ENCODE results near the gene PRKCZ. TPM values are rescaled to one million over a fixed set of nuclear protein-coding genes. Genes with fewer than 3 reads are reported as not detected.
A peak's percentile ranks its signal among the peaks of the same experiment; 100 is the strongest.

PRKCZ gene
- total RNA-seq, 1 donor from 2014 or later: 120 TPM

DNA sequence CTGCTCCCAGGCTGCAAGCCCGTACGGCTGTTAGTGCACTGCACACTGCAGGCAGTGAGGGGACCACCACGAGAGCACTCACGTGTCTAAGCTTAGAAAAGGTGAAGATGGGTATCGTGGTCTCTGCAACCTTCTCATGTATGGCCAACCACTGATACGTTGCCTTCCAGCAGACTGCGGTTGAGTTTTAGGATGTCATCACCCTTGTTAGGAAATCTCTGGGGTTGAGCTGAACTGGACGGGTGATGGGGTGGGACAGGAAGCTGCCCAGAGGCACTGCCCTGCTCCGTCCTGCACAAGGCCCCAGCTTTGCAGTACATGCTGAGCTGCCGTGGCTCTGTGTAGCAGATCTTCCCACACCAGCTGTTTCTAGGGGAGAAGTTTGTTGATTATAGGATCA, 101.0 kb downstream of the PRKCZ start:
- Mint-ChIP-seq H3K27me3 (ENCODE audit: unreplicated experiment) (peaks cover 7% of the 10 kb centered on the region), H3K27ac (ENCODE audit: unreplicated experiment) (no peak overlapping the region), H3K36me3 (ENCODE audit: unreplicated experiment) (peaks cover 10% of the 10 kb centered on the region), H3K4me3 (ENCODE audit: unreplicated experiment) (no peak overlapping the region), H3K9me3 (ENCODE audit: unreplicated experiment) (peaks cover 12% of the 10 kb centered on the region), H3K4me1 (ENCODE audit: low read depth, unreplicated experiment) (peaks cover 8% of the 10 kb centered on the region)
- TF ChIP-seq, protein P1, sequence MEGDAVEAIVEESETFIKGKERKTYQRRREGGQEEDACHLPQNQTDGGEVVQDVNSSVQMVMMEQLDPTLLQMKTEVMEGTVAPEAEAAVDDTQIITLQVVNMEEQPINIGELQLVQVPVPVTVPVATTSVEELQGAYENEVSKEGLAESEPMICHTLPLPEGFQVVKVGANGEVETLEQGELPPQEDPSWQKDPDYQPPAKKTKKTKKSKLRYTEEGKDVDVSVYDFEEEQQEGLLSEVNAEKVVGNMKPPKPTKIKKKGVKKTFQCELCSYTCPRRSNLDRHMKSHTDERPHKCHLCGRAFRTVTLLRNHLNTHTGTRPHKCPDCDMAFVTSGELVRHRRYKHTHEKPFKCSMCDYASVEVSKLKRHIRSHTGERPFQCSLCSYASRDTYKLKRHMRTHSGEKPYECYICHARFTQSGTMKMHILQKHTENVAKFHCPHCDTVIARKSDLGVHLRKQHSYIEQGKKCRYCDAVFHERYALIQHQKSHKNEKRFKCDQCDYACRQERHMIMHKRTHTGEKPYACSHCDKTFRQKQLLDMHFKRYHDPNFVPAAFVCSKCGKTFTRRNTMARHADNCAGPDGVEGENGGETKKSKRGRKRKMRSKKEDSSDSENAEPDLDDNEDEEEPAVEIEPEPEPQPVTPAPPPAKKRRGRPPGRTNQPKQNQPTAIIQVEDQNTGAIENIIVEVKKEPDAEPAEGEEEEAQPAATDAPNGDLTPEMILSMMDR (IDR thresholded peaks at IDR 0.05; ENCODE audit: partially characterized antibody, unreplicated experiment): no peak
- no peak for DNase-seq

DNA sequence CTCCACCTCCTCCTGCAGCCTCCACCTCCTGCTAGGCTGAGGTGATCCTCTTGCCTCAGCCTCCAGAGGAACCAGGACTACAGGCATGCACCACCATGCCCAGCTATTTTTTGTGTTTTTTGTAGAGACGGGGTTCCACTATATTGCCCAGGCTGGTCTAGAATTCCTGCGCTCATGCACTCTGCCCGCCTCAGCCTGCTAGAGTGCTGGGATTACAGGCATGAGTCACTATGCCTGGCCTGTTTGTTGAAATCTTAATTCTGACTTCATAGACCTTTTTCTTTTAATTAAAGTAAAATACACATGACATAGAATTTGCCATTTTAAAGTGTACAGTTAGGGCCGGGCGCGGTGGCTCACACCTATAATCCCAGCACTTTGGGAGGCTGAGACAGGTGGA, 101.7 kb downstream of the PRKCZ start:
- Mint-ChIP-seq H3K27me3 (ENCODE audit: unreplicated experiment) (peaks cover 7% of the 10 kb centered on the region), H3K36me3 (ENCODE audit: unreplicated experiment) (peaks cover 10% of the 10 kb centered on the region), H3K4me3 (ENCODE audit: unreplicated experiment) (no peak overlapping the region), H3K27ac (ENCODE audit: unreplicated experiment) (no peak overlapping the region), H3K9me3 (ENCODE audit: unreplicated experiment) (peaks cover 15% of the 10 kb centered on the region), H3K4me1 (ENCODE audit: low read depth, unreplicated experiment) (peaks cover 13% of the 10 kb centered on the region)
- no peak for DNase-seq
- TF ChIP-seq, protein P1 (IDR thresholded peaks at IDR 0.05; ENCODE audit: partially characterized antibody, unreplicated experiment): no peak

DNA sequence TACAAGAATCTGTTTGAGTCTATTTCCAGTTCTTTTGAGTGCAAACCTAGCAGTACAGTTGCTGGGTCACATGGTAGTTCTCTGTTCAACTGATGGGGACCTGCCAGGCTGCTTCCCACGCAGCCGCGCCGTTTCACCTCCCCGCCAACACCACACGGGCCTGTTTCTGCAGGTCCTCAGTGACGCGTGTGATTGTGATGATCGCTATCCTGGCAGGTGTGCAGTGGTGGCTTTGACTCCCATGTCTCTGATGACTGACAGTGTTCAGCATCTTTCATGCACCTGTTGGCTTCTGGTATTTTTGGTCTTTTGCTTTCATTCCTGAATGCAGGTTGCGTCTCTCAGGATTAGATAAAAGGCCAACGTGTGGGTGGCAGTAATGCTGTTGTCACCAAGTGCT, 102.7 kb downstream of the PRKCZ start:
- H3K4me1 Mint-ChIP-seq (ENCODE audit: low read depth, unreplicated experiment): peaks cover 15% of the 10 kb centered on the region
- H3K9me3 Mint-ChIP-seq (ENCODE audit: unreplicated experiment): peaks cover 15% of the 10 kb centered on the region
- DNase-seq: no peak
- no peak overlapping the region for H3K27ac Mint-ChIP-seq (ENCODE audit: unreplicated experiment)
- H3K4me3 Mint-ChIP-seq (ENCODE audit: unreplicated experiment): no peak overlapping the region
- TF ChIP-seq, protein P1 (IDR thresholded peaks at IDR 0.05; ENCODE audit: partially characterized antibody, unreplicated experiment): no peak
- H3K36me3 Mint-ChIP-seq (ENCODE audit: unreplicated experiment): peaks cover 10% of the 10 kb centered on the region
- H3K27me3 Mint-ChIP-seq (ENCODE audit: unreplicated experiment): peaks cover 9% of the 10 kb centered on the region

GRCh38 chr1:2154022-2154421, 103.8 kb downstream of the PRKCZ start:
- DNase-seq: no peak
- peaks cover 10% of the 10 kb centered on the region for H3K36me3 Mint-ChIP-seq (ENCODE audit: unreplicated experiment)
- H3K4me3 Mint-ChIP-seq (ENCODE audit: unreplicated experiment): no peak overlapping the region
- H3K27me3 Mint-ChIP-seq (ENCODE audit: unreplicated experiment): peaks cover 9% of the 10 kb centered on the region
- peaks cover 20% of the 10 kb centered on the region for H3K9me3 Mint-ChIP-seq (ENCODE audit: unreplicated experiment)
- H3K4me1 Mint-ChIP-seq (ENCODE audit: low read depth, unreplicated experiment): peaks cover 15% of the 10 kb centered on the region
- no peak overlapping the region for H3K27ac Mint-ChIP-seq (ENCODE audit: unreplicated experiment)
- TF ChIP-seq, protein P1 (IDR thresholded peaks at IDR 0.05; ENCODE audit: partially characterized antibody, unreplicated experiment): no peak

GRCh38 chr1:2155147-2155598, 105.0 kb downstream of the PRKCZ start:
- Mint-ChIP-seq H3K4me3 (ENCODE audit: unreplicated experiment) (peak overlapping the region; percentile 5), H3K9me3 (ENCODE audit: unreplicated experiment) (peaks cover 20% of the 10 kb centered on the region), H3K27me3 (ENCODE audit: unreplicated experiment) (peaks cover 9% of the 10 kb centered on the region), H3K4me1 (ENCODE audit: low read depth, unreplicated experiment) (peaks cover 15% of the 10 kb centered on the region), H3K36me3 (ENCODE audit: unreplicated experiment) (peaks cover 10% of the 10 kb centered on the region), H3K27ac (ENCODE audit: unreplicated experiment) (peak overlapping the region; percentile 48)
- no peak for DNase-seq
- TF ChIP-seq, protein P1 (IDR thresholded peaks at IDR 0.05; ENCODE audit: partially characterized antibody, unreplicated experiment): no peak

All from glutamatergic neuron (in vitro differentiated cells).